Suprapubic skin (tissue), 4 donors: ENCODE measurements around the gene PCYOX1L.
"Not testable (repeated sequence)": the region's sequence is repeated elsewhere in the genome, so short reads cannot be mapped to it uniquely, and the experiment has no call there.

Experiments
- EP300 ChIP-seq: sonication (generic); formaldehyde crosslinking; IDR thresholded peaks from one replicate; pipeline ENCODE4 v1.6.1; 2017; ENCODE audit warnings: antibody characterized with exemption
- POLR2A ChIP-seq, 2 donors: fragments of 450-650 bp; IDR thresholded peaks; one replicate each; pipeline ENCODE4 v1.6.1; 2017; ENCODE audit warnings: antibody characterized with exemption in 2 of 2, mild to moderate bottlenecking in 2 of 2, moderate library complexity in 2 of 2
- POLR2AphosphoS5 ChIP-seq, 3 donors: sonication (generic); formaldehyde crosslinking; IDR thresholded peaks; one replicate each; pipeline ENCODE4 v1.6.1; 2017; ENCODE audit warnings: antibody characterized with exemption in 3 of 3
- TF ChIP-seq, protein P1 (sequence below), 2 donors: fragments of 200-600 bp in 1 of 2; fragments of 450-650 bp in 1 of 2; sonication (generic) in 1 of 2; IDR thresholded peaks; one replicate each; pipeline ENCODE4 v1.5.1; 2016 to 2019; ENCODE audit warnings: antibody characterized with exemption in 2 of 2, mild to moderate bottlenecking in 1 of 2, moderate library complexity in 1 of 2

DNA sequence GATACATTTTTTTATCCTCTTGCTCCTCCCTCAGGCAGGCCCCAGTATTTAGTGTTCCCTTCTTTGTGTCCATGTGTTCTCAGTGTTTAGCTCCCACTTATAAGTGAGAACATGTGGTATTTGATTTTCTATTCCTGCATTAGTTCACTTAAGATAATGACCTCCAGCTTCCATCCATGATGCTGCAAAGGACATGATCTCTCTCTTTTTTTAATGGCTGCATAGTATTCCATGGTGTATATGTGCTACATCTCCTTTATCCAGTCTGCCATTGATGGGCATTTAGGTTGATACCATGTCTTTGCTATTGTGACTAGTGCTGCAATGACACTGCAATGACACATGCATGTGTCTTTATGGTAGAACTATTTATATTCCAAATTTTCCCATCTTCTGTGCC is 37.1 kb downstream of the PCYOX1L start:
- not testable (repeated sequence) for TF ChIP-seq POLR2A (IDR thresholded peaks at IDR 0.05); EP300; POLR2AphosphoS5 (IDR thresholded peaks at IDR 0.05)
- TF ChIP-seq, protein P1, sequence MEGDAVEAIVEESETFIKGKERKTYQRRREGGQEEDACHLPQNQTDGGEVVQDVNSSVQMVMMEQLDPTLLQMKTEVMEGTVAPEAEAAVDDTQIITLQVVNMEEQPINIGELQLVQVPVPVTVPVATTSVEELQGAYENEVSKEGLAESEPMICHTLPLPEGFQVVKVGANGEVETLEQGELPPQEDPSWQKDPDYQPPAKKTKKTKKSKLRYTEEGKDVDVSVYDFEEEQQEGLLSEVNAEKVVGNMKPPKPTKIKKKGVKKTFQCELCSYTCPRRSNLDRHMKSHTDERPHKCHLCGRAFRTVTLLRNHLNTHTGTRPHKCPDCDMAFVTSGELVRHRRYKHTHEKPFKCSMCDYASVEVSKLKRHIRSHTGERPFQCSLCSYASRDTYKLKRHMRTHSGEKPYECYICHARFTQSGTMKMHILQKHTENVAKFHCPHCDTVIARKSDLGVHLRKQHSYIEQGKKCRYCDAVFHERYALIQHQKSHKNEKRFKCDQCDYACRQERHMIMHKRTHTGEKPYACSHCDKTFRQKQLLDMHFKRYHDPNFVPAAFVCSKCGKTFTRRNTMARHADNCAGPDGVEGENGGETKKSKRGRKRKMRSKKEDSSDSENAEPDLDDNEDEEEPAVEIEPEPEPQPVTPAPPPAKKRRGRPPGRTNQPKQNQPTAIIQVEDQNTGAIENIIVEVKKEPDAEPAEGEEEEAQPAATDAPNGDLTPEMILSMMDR (IDR thresholded peaks at IDR 0.05) = not testable (repeated sequence)
